ENCODE results near the gene TRIM52.

DNA sequence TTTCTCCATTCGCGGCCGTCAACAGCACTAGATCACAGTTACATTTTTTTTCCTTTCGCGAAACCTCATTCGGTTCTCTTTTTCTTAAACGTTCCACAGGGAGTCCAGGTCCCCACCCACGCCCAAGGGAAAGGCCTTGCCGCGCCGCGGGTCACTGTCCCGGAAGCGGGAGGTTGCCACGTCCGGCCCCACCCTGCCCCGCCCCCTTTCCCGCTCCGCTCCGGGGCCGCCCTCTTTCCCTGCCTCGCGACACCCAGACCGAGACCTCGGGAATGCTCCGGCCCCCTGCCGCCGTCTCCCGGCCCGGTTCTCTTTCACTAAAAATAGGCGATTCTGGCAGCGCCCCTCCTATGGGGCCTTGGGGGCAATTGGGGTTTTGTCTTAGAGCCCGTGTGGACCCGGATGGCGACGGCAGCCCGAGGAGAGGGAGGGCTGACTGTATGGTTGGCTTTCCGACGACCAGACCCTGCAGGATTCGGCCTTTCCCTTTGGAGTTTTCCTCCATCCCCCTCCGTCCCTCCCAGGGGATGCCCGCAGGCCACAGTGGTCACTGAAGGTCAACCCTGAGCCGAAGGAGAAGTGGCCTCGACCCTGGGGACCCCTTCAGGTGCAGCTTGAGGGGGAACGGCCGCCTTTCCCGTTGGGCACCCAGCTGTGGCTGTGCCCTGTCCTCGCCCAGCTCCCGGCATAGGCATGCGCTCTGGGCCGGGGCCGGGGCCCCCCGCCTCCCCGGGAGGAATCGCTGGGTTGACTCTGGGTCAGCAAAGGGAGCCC lies 14.5 kb downstream of the TRIM52 start:
- TF ChIP-seq, protein P1, sequence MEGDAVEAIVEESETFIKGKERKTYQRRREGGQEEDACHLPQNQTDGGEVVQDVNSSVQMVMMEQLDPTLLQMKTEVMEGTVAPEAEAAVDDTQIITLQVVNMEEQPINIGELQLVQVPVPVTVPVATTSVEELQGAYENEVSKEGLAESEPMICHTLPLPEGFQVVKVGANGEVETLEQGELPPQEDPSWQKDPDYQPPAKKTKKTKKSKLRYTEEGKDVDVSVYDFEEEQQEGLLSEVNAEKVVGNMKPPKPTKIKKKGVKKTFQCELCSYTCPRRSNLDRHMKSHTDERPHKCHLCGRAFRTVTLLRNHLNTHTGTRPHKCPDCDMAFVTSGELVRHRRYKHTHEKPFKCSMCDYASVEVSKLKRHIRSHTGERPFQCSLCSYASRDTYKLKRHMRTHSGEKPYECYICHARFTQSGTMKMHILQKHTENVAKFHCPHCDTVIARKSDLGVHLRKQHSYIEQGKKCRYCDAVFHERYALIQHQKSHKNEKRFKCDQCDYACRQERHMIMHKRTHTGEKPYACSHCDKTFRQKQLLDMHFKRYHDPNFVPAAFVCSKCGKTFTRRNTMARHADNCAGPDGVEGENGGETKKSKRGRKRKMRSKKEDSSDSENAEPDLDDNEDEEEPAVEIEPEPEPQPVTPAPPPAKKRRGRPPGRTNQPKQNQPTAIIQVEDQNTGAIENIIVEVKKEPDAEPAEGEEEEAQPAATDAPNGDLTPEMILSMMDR (conservative IDR thresholded peaks at IDR 0.05 in 1 of 2, IDR thresholded peaks at IDR 0.05 in 1 of 2; ENCODE audit: low read depth in 1 of 2, low read length in 2 of 2) = no peak
- TF ChIP-seq EZH2 (IDR thresholded peaks at IDR 0.05; ENCODE audit: low read length, missing control alignments) = no peak

All from fibroblast of lung (primary cell).